UCSD-AML1 (cell line): ENCODE results near the gene RAB8A.
A peak's percentile ranks its signal among the peaks of the same experiment; 100 is the strongest.

Experiments
- DNase-seq: peaks from one replicate; lab custom pipeline; 2025; ENCODE audit not compliant: unreplicated experiment; lab: John Stamatoyannopoulos, UW

RAB8A gene

GRCh38 chr19:16136185-16136999, 24.7 kb downstream of the RAB8A start:
- no peak for DNase-seq

GRCh38 chr19:16139752-16140151, 28.1 kb downstream of the RAB8A start:
- DNase-seq: peak; percentile 81

- no peak for DNase-seq
These were observed 29.4 kb downstream of the RAB8A start for GRCh38 chr19:16141043-16141442.

- DNase-seq: no peak
These were observed 30.4 kb downstream of the RAB8A start for GRCh38 chr19:16142032-16142580.

GRCh38 chr19:16143399-16144215, 31.9 kb downstream of the RAB8A start, which contains the start of gene HSH2D:
HSH2D (plus strand) TSS chr19:16143685; CDS start chr19:16148751, 5,066 bp downstream.
- peak; percentile 82 for DNase-seq

GRCh38 chr19:16144216-16144581, 32.5 kb downstream of the RAB8A start:
- DNase-seq: no peak

GRCh38 chr19:16146112-16146511, 34.4 kb downstream of the RAB8A start:
- DNase-seq: no peak

- no peak for DNase-seq
These were observed 36.9 kb downstream of the RAB8A start for GRCh38 chr19:16148443-16149229.

- DNase-seq: no peak
These were observed 42.1 kb downstream of the RAB8A start for GRCh38 chr19:16153582-16154336.

GRCh38 chr19:16154557-16154956, 42.9 kb downstream of the RAB8A start:
- no peak for DNase-seq

- no peak for DNase-seq
These were observed 43.4 kb downstream of the RAB8A start for GRCh38 chr19:16155128-16155527.

- no peak for DNase-seq
These were observed 45.2 kb downstream of the RAB8A start for GRCh38 chr19:16156904-16157303.

- no peak for DNase-seq
These were observed 45.9 kb downstream of the RAB8A start for GRCh38 chr19:16157601-16158000.

- no peak for DNase-seq
These were observed 48.0 kb downstream of the RAB8A start for GRCh38 chr19:16159655-16160054.

- no peak for DNase-seq
These were observed 48.8 kb downstream of the RAB8A start for GRCh38 chr19:16160445-16160942.

- no peak for DNase-seq
These were observed 49.4 kb downstream of the RAB8A start for GRCh38 chr19:16160943-16161560.

GRCh38 chr19:16161840-16162239, 50.2 kb downstream of the RAB8A start:
- DNase-seq: no peak

- DNase-seq: no peak
These were observed 52.7 kb downstream of the RAB8A start for GRCh38 chr19:16164222-16164890.

GRCh38 chr19:16166417-16166816, 54.7 kb downstream of the RAB8A start:
- no peak for DNase-seq
